H1 (cell line): ENCODE results near the gene MMP28. TPM values are rescaled to one million over a fixed set of nuclear protein-coding genes. Genes with fewer than 3 reads are reported as not detected.

Experiments used
- CTCF ChIA-PET: fragments of 300-600 bp; sonication (Branson Sonifier 250); formaldehyde crosslinking; loops from one replicate; lab custom pipeline; 2021; ENCODE audit not compliant: partially characterized antibody; lab: Charles Lee
- POLR2A ChIA-PET: fragments of 300-600 bp; sonication (Branson Sonifier 250); formaldehyde crosslinking; loops from one replicate; lab custom pipeline; 2021; ENCODE audit warnings: inconsistent platforms; ENCODE audit not compliant: partially characterized antibody; lab: Charles Lee
- DNase-seq, 2 experiments: peaks; one replicate each; pipeline versions ENCODE4 v3.0.0 to v3.0.0-alpha.2; 2010 to 2022; ENCODE audit warnings: low spot score in 2 of 2, low read depth in 1 of 2, mixed read lengths in 1 of 2
- FAIRE-seq: peaks from 2 replicates; lab custom pipeline; 2011; peaks lifted over from hg19 to GRCh38; lab: Jason Lieb, UNC
- H2AFZ ChIP-seq: 2 replicates; pipeline ENCODE4 v1.8.1; 2012; ENCODE audit warnings: low read length, inconsistent platforms
- H2AK5ac ChIP-seq: 2 replicates; pipeline ENCODE4 v1.6.1; 2013; ENCODE audit warnings: low read depth, low read length
- H2BK120ac ChIP-seq: replicated peaks from 2 replicates; pipeline ENCODE3; 2013; ENCODE audit warnings: low read depth, low read length, inconsistent platforms
- H2BK12ac ChIP-seq: 2 replicates; pipeline ENCODE4 v1.6.1; 2013; ENCODE audit warnings: low read depth, low read length
- H2BK15ac ChIP-seq: 2 replicates; pipeline ENCODE4 v1.6.1; 2013; ENCODE audit warnings: low read length
- H2BK20ac ChIP-seq: 2 replicates; pipeline ENCODE4 v1.6.1; 2013; ENCODE audit warnings: low read length
- H2BK5ac ChIP-seq: 2 replicates; pipeline ENCODE4 v1.6.1; 2013; ENCODE audit warnings: low read depth, low read length
- H3K14ac ChIP-seq: 2 replicates; pipeline ENCODE4 v1.6.1; 2013; ENCODE audit warnings: inconsistent platforms; ENCODE audit not compliant: insufficient read length
- H3K18ac ChIP-seq: 2 replicates; pipeline ENCODE4 v1.6.1; 2013; ENCODE audit warnings: low read length; ENCODE audit errors: extremely low read depth
- H3K23ac ChIP-seq: 2 replicates; pipeline ENCODE4 v1.6.1; 2013; ENCODE audit warnings: inconsistent platforms; ENCODE audit not compliant: insufficient read length
- H3K23me2 ChIP-seq: 2 replicates; pipeline ENCODE4 v1.6.1; 2013; ENCODE audit warnings: low read depth, low read length
- H3K27ac ChIP-seq: 2 replicates; pipeline ENCODE4 v1.6.1; 2011; ENCODE audit warnings: low read depth, low read length, inconsistent platforms
- H3K27me3 ChIP-seq, 4 experiments: replicated peaks in 1 of 4; 1 replicate in 1 of 4; 2 replicates in 3 of 4; pipeline versions ENCODE4 v1.6.1 to v1.8.1; 2011 to 2013; ENCODE audit warnings: low read length in 3 of 4, mild to moderate bottlenecking in 3 of 4, inconsistent platforms in 2 of 4, mixed read lengths in 2 of 4, moderate library complexity in 1 of 4; ENCODE audit not compliant: control insufficient read depth in 3 of 4, insufficient read depth in 3 of 4; ENCODE audit errors: extremely low read depth in 1 of 4
- H3K36me3 ChIP-seq, 4 experiments: 2 replicates each; pipeline versions ENCODE4 v1.6.1 to v1.8.1; 2011 to 2013; ENCODE audit warnings: mild to moderate bottlenecking in 4 of 4, low read length in 3 of 4, moderate library complexity in 2 of 4, control low read depth in 1 of 4, inconsistent platforms in 1 of 4; ENCODE audit not compliant: insufficient read depth in 4 of 4, control insufficient read depth in 2 of 4
- H3K4ac ChIP-seq: replicated peaks from 2 replicates; pipeline ENCODE3; 2013; ENCODE audit warnings: low read length, low read depth, mixed read lengths, inconsistent platforms; ENCODE audit not compliant: insufficient read length
- H3K4me1 ChIP-seq, 4 experiments: replicated peaks in 1 of 4; 1 replicate in 1 of 4; 2 replicates in 3 of 4; pipeline versions ENCODE4 v1.6.1 to v1.8.1; 2011 to 2013; ENCODE audit warnings: low read length in 3 of 4, inconsistent platforms in 2 of 4, mixed read lengths in 1 of 4; ENCODE audit not compliant: insufficient read depth in 4 of 4, control insufficient read depth in 3 of 4
- H3K4me2 ChIP-seq, 2 experiments: 2 replicates each; pipeline versions ENCODE4 v1.6.1 to v1.8.1; 2011 to 2013; ENCODE audit warnings: low read depth in 2 of 2, low read length in 2 of 2, control low read depth in 1 of 2, inconsistent platforms in 1 of 2, mild to moderate bottlenecking in 1 of 2; ENCODE audit not compliant: insufficient read depth in 1 of 2
- H3K4me3 ChIP-seq, 4 experiments: fragments of 200-600, 300-600 bp in 1 of 4; sonication (generic), shearing (Covaris generic), sonication (Bioruptor Twin) in 1 of 4; 2 replicates each; pipeline versions ENCODE4 v1.5.1 to v1.8.1; 2011 to 2016; ENCODE audit warnings: low read length in 4 of 4, low read depth in 3 of 4, control low read depth in 2 of 4, inconsistent platforms in 2 of 4, mild to moderate bottlenecking in 2 of 4, mixed read lengths in 1 of 4, moderate library complexity in 1 of 4; ENCODE audit not compliant: insufficient read depth in 2 of 4; ENCODE audit errors: extremely low read depth in 1 of 4
- H3K56ac ChIP-seq: replicated peaks from 2 replicates; pipeline ENCODE3; 2013; ENCODE audit warnings: low read depth, mild to moderate bottlenecking, mixed read lengths, low read length, inconsistent platforms; ENCODE audit not compliant: insufficient read length
- H3K79me1 ChIP-seq: 2 replicates; pipeline ENCODE4 v1.6.1; 2013; ENCODE audit warnings: low read depth, low read length, control low read depth
- H3K79me2 ChIP-seq, 2 experiments: 2 replicates each; pipeline versions ENCODE4 v1.6.1 to v1.8.1; 2012 to 2013; ENCODE audit warnings: low read length in 2 of 2, mild to moderate bottlenecking in 2 of 2, inconsistent platforms in 1 of 2; ENCODE audit not compliant: insufficient read depth in 2 of 2, control insufficient read depth in 1 of 2
- H3K9ac ChIP-seq, 4 experiments: replicated peaks in 1 of 4; 1 replicate in 1 of 4; 2 replicates in 3 of 4; pipeline versions ENCODE4 v1.6.1 to v1.8.1; 2011 to 2013; ENCODE audit warnings: low read depth in 3 of 4, low read length in 3 of 4, control low read depth in 2 of 4, mild to moderate bottlenecking in 2 of 4, moderate library complexity in 2 of 4, inconsistent platforms in 1 of 4; ENCODE audit errors: extremely low read depth in 1 of 4
- H3K9me3 ChIP-seq, 2 experiments: 2 replicates each; pipeline versions ENCODE4 v1.6.1 to v1.8.1; 2012 to 2013; ENCODE audit warnings: mild to moderate bottlenecking in 2 of 2, moderate library complexity in 2 of 2, control low read depth in 1 of 2, inconsistent platforms in 1 of 2, low read depth in 1 of 2, low read length in 1 of 2, mixed read lengths in 1 of 2; ENCODE audit not compliant: insufficient read depth in 2 of 2
- H4K20me1 ChIP-seq, 2 experiments: replicated peaks in 1 of 2; 2 replicates each; pipeline versions ENCODE3 to v1.8.1; 2011 to 2013; ENCODE audit warnings: inconsistent platforms in 2 of 2, low read length in 2 of 2, mild to moderate bottlenecking in 1 of 2; ENCODE audit not compliant: insufficient read depth in 2 of 2, control insufficient read depth in 1 of 2
- H4K5ac ChIP-seq: 2 replicates; pipeline ENCODE4 v1.6.1; 2013; ENCODE audit warnings: low read length, low read depth, mixed read lengths, inconsistent platforms; ENCODE audit not compliant: insufficient read length
- H4K8ac ChIP-seq: 2 replicates; pipeline ENCODE4 v1.8.0; 2013; ENCODE audit warnings: mild to moderate bottlenecking, moderate library complexity, low read length, inconsistent platforms; ENCODE audit not compliant: insufficient read depth; ENCODE audit errors: extremely low read depth
- H4K91ac ChIP-seq: replicated peaks from 2 replicates; pipeline ENCODE3; 2013; ENCODE audit warnings: low read length, mixed read lengths, inconsistent platforms; ENCODE audit not compliant: insufficient read length
- ASH2L ChIP-seq: fragments of 200-600, 300-600 bp; sonication (generic); IDR thresholded peaks from one replicate; pipeline ENCODE4 v1.7.1; 2017; ENCODE audit warnings: low read length
- E2F6 ChIP-seq: IDR thresholded peaks from 2 replicates; pipeline ENCODE4 v1.6.1; 2012; ENCODE audit warnings: inconsistent platforms
- JUN ChIP-seq: IDR thresholded peaks from 2 replicates; pipeline ENCODE4 v1.6.1; 2011; ENCODE audit warnings: low read depth, mild to moderate bottlenecking, improper control_type of control experiment, low read length
- NRF1 ChIP-seq: IDR thresholded peaks from 2 replicates; pipeline ENCODE4 v1.6.1; 2011; ENCODE audit warnings: mild to moderate bottlenecking, low read depth, low read length, improper control_type of control experiment
- POLR2A ChIP-seq, 2 experiments: IDR thresholded peaks; 1 replicate in 1 of 2; 2 replicates in 1 of 2; pipeline ENCODE4 v1.6.1; 2011; ENCODE audit warnings: low read depth in 2 of 2, low read length in 2 of 2, mild to moderate bottlenecking in 2 of 2; ENCODE audit errors: control extremely low read depth in 1 of 2
- SIRT6 ChIP-seq: IDR thresholded peaks from one replicate; pipeline ENCODE4 v1.7.1; 2012; ENCODE audit warnings: low read length, inconsistent platforms
- whole genome bisulfite sequencing, 2 experiments: shearing (Covaris generic) in 1 of 2; methylation state at CpG; one replicate each; pipeline versions ENCODE4 v1.1.6 to v1.1.7; 2013 to 2015; ENCODE audit warnings: low lambda C conversion rate in 2 of 2, mixed read lengths in 2 of 2, inconsistent platforms in 1 of 2, low coverage in 1 of 2, missing lambda C conversion rate in 1 of 2; ENCODE audit not compliant: insufficient replicate concordance in 2 of 2, insufficient coverage in 1 of 2, insufficient read length in 1 of 2; ENCODE audit errors: extremely low coverage in 1 of 2, missing lambda C conversion rate in 1 of 2; 5-methylcytosine and 5-hydroxymethylcytosine counted together
- polyA plus RNA-seq, 7 experiments: library from polyadenylated mRNA; depleted of rRNA in 3 of 7; stranded (reverse) in 5 of 7; unstranded in 2 of 7; fragments of >200 nt in 5 of 7; fragments of 200-250 nt in 2 of 7; gene quantifications; 1 replicate in 5 of 7; 2 replicates in 1 of 7; 4 replicates in 1 of 7; pipeline versions ENCODE4 v1.2.1 to v1.2.3, GENCODE V29; 2011 to 2013; ENCODE audit warnings: missing spikeins in 2 of 7, mixed read lengths in 2 of 7
- total RNA-seq: library from RNA; stranded (reverse); fragmentation: NEBNext Ultra II Directional; extraction: Animal tissue kit (Norgen Biotek cat#: 25700); gene quantifications from 2 replicates; pipeline ENCODE4 v1.2.1, GENCODE V29; 2021
- TF ChIP-seq, protein P1 (sequence below): IDR thresholded peaks from 2 replicates; pipeline ENCODE4 v1.6.1; 2012; ENCODE audit warnings: low read length, inconsistent platforms

The MMP28 gene
- total and polyA plus RNA-seq, 2 of the 8 experiments (the other 6 are each of a cell fraction or from before 2014, with no cell fraction given), result not detected

DNA sequence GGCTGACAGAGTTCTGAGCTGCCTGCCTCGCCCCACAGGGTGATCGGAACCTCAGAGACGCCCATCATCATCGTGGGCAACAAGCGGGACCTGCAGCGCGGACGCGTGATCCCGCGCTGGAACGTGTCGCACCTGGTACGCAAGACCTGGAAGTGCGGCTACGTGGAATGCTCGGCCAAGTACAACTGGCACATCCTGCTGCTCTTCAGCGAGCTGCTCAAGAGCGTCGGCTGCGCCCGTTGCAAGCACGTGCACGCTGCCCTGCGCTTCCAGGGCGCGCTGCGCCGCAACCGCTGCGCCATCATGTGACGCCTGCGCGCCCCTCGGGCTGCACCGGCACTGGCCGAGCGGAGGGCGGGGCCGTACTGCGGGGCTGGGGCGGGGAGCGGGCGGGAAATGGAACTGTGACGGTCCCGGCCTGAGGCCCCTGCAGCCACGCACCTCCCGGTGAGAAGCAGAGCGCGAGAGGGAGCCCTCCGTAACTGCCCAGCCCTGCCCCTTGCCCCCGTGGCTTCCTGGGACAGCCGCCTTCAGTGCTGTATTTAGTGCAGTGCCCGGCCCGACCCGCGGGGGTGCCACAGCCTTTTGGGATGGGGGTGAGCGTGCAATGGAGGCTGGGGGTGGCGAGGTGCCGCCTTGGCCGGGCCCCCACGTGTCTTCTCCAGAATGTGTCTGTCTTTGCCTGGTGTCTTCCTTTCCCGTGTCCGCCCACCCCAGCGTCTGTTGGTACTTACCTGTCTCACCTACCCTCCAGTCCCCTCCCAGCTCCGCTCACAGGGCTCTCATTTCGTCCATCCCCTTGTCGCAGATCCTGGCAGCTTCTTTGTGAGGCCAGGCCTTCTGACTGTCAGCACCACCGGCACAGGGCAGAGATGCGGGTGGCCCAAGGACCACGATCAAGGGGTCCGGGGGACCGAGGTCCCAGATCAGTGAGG is 54.2 kb downstream of the MMP28 start:
- DNase-seq (peak in 1 of 2 experiments; percentile 79), FAIRE-seq (no peak)
- H3K79me2 ChIP-seq, result no peaks in the 10 kb centered on the region
- H3K56ac ChIP-seq, result peak overlapping the region; percentile 12
- peaks cover 0 to 14% of the 10 kb centered on the region in 2 experiments for H4K20me1 ChIP-seq
- H3K9me3 ChIP-seq, result peaks cover 8 to 11% of the 10 kb centered on the region in 2 experiments; a peak in 2 of 4 replicates
- peak overlapping the region; percentile 71 for H3K18ac ChIP-seq
- peak overlapping the region; percentile 56; the same call in 1 of the 2 replicates for H2AK5ac ChIP-seq
- peaks cover 0 to 8% (median 0%) of the 10 kb centered on the region in 4 experiments; a peak in 1 of 8 replicates for H3K36me3 ChIP-seq
- H4K8ac ChIP-seq, result peak overlapping the region; percentile 57; the same call in 1 of the 2 replicates
- no peak overlapping the region for H2BK20ac ChIP-seq
- ChIA-PET POLR2A (interaction anchor here (0.6 to 1.7 kb wide), 8 partner anchors 8 to 176 kb away, joined by 3 to 6 read pairs (median 3); partner anchors contain the start of gene RASL10B), CTCF (interaction anchor here (0.6 to 3.4 kb wide), 9 partner anchors 9 to 862 kb away, joined by 3 to 14 read pairs (median 5); partner anchors contain the start of genes C17orf50 and RASL10B)
- no peak overlapping the region for H3K14ac ChIP-seq
- H2BK5ac ChIP-seq, result no peak overlapping the region
- H3K4me3 ChIP-seq, result peak overlapping the region; percentile 9 to 56 (median 32)
- H3K4me2 ChIP-seq, result peak overlapping the region; percentile 67 to 78
- peaks cover 5% of the 10 kb centered on the region; the same call in 1 of the 2 replicates for H3K23me2 ChIP-seq
- 38% methylated on average over 57 of the region's 73 CpGs; no CpG with 5 or more reads in 1 of the 2 experiments for WGBS, 2 experiments
- no peak overlapping the region for H4K5ac ChIP-seq
- H3K27me3 ChIP-seq, result peaks cover 11 to 39% (median 34%) of the 10 kb centered on the region in 4 experiments
- H2BK15ac ChIP-seq, result peak overlapping the region; percentile 77; the same call in 1 of the 2 replicates
- no peak overlapping the region; a peak in 1 of 7 replicates for H3K9ac ChIP-seq
- H3K4ac ChIP-seq, result no peak overlapping the region
- peak overlapping the region; percentile 86; the same call in 1 of the 2 replicates for H2BK12ac ChIP-seq
- H2BK120ac ChIP-seq, result no peak overlapping the region
- H3K27ac ChIP-seq, result no peak overlapping the region
- peaks cover 0 to 9% (median 0%) of the 10 kb centered on the region in 4 experiments; a peak in 4 of 7 replicates for H3K4me1 ChIP-seq
- H3K23ac ChIP-seq, result no peak overlapping the region
- no peaks in the 10 kb centered on the region; the same call in 1 of the 2 replicates for H3K79me1 ChIP-seq
- peak overlapping the region; percentile 51; the same call in 1 of the 2 replicates for H2AFZ ChIP-seq
- H4K91ac ChIP-seq, result peak overlapping the region; percentile 3
- TF ChIP-seq SIRT6 (no peak), ASH2L (peak; percentile 67), JUN (no peak), E2F6 (peak; percentile 100), POLR2A (IDR thresholded peaks at IDR 0.05; ENCODE audit: control extremely low read depth in 1 of 2, low read depth in 2 of 2, low read length in 2 of 2) (0 out of 3 replicates have a peak, but pooled peaks of 1 of the 2 experiments have one; percentile 6), NRF1 (no peak)
- TF ChIP-seq, protein P1, sequence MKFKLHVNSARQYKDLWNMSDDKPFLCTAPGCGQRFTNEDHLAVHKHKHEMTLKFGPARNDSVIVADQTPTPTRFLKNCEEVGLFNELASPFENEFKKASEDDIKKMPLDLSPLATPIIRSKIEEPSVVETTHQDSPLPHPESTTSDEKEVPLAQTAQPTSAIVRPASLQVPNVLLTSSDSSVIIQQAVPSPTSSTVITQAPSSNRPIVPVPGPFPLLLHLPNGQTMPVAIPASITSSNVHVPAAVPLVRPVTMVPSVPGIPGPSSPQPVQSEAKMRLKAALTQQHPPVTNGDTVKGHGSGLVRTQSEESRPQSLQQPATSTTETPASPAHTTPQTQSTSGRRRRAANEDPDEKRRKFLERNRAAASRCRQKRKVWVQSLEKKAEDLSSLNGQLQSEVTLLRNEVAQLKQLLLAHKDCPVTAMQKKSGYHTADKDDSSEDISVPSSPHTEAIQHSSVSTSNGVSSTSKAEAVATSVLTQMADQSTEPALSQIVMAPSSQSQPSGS, result no peak
